ENCODE results near the gene MMP21.

- no peak for TF ChIP-seq CTCF (IDR thresholded peaks at IDR 0.05)
- no peak for TF ChIP-seq POLR2AphosphoS5 (IDR thresholded peaks at IDR 0.05)
These were observed 41.5 kb downstream of the MMP21 start for GRCh38 chr10:125734148-125734547.
